ENCODE measurements around the gene RNASEH2C. TPM values are rescaled to one million over a fixed set of nuclear protein-coding genes. Genes with fewer than 3 reads are reported as not detected.
A peak's percentile ranks its signal among the peaks of the same experiment; 100 is the strongest.
"Not testable (repeated sequence)": the region's sequence is repeated elsewhere in the genome, so short reads cannot be mapped to it uniquely, and the experiment has no call there.

Gene RNASEH2C
- total RNA-seq = 100 to 1,000 TPM in 1 of 2 experiments, 10 to 100 TPM in 1; 98.4 to 105 TPM

DNA sequence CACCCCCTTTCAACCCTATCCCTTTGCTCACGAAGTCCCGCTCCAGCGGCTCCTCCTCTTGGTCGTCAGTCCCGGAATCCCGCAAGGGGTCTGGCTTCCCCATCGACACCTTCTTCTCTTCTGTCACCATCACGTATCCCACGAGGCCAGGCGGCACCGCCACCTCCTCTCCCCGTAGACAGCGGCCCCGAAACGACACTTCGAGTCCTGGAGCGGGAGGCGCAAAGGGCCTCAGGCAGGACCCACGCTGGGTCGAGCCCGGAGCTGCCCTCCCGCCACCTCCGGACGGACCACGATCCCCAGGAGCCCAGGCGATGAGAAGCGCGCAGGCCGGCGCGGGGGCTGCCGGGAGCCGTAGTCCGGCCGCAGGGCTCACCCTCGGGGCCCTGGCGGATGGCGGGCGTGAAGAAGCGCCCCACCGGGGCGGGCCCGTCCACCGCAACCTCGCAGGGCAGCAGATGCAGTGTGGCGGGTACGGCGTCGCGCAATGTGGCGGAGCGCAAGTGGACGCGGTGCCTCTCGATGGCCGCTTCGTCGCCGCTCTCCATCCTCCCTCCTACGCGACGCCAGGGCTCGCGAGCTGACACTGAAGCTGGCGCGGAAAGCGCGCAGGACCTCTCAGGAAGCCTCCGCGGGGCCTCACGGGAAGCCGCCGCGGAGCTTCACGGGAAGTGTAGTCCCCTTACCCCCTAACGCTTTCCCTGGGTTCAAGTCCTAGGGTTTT, at the start of gene RNASEH2C:
Gene RNASEH2C, minus strand, starts transcription at position 588 of the 724 bp plus-strand sequence. Its CDS starts 40 bp downstream, at position 548.
- ChIA-PET CTCF (interaction anchor here (0.7 to 2.7 kb wide), 16 partner anchors 9 to 839 kb away, joined by 3 to 30 read pairs (median 4); partner anchors contain the start of genes AP5B1, CFL1, FIBP and KAT5), POLR2A (interaction anchor here (0.5 to 1.7 kb wide), 14 partner anchors 8 to 285 kb away, joined by 3 to 13 read pairs (median 3); partner anchors contain the start of genes KAT5 and PCNX3)
- H3K4me1 Mint-ChIP-seq (ENCODE audit: low read depth) = peaks cover 24% of the 10 kb centered on the region
- peak within 1 kb of the TSS; percentile 85 for H3K27ac Mint-ChIP-seq
- intact Hi-C loops (cut with micrococcal nuclease) = loop anchor here (1.0 kb wide), 1 partner anchor 8 kb away; the partner anchor contains the start of gene KAT5
- peaks cover 34% of the 10 kb centered on the region for H3K36me3 Mint-ChIP-seq
- H3K9me3 Mint-ChIP-seq = no peaks in the 10 kb centered on the region
- no peaks in the 10 kb centered on the region for H3K27me3 Mint-ChIP-seq
- peak; percentile 89 for DNase-seq
- H3K4me3 Mint-ChIP-seq = peak within 1 kb of the TSS; percentile 98

DNA sequence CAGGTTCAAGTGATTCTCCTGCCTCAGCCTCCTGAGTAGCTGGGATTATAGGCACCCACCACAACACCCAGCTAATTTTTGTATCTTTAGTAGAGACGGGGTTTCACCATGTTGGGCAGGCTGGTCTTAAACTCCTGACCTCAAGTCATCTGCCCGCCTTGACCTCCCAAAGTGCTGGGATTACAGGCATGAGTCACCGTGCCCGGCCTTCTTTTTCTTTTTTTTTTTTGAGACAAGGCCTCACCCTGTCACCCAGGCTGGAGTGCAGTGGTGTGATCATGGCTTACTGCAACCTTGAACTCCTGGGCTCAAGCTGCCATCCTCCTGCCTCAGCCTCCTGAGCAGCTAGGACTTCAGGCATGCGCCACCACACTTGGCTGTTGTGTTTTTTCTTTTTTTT, 47.2 kb upstream of the RNASEH2C start:
- DNase-seq; POLR2A ChIA-PET; H3K27me3 Mint-ChIP-seq; H3K36me3 Mint-ChIP-seq; intact Hi-C loops (cut with micrococcal nuclease); H3K4me1 Mint-ChIP-seq (ENCODE audit: low read depth); H3K9me3 Mint-ChIP-seq; H3K27ac Mint-ChIP-seq; H3K4me3 Mint-ChIP-seq: not testable (repeated sequence)
- CTCF ChIA-PET = interaction anchor here (0.5 to 2.9 kb wide), 4 partner anchors 56 to 620 kb away, joined by 3 to 7 read pairs (median 4); partner anchors contain the start of genes CCDC85B and KAT5

DNA sequence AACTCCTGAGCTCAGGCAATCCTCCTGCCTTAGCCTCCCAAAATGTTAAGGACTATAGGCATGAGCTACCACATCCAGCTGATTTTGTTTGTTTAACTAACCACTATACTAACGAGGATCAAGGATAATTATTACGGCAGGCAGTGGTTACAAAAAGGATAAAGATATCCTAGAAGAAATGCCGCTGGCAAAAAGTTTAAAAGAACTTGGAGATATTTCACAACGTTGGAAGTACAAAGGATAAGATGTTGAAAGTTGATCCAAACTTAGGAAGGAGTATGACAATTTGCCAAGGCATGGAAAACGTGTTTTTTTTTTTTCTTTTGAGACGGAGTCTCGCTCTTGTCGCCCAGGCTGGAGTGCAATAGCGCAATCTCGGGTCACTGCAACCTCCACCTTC, 46.8 kb upstream of the RNASEH2C start:
- no peaks in the 10 kb centered on the region for H3K36me3 Mint-ChIP-seq
- DNase-seq = no peak
- no peak overlapping the region for H3K4me3 Mint-ChIP-seq
- POLR2A ChIA-PET = interaction anchor here (1.0 kb wide), 1 partner anchor 12 kb away, joined by 3 read pairs; no protein-coding TSS in a partner anchor
- H3K9me3 Mint-ChIP-seq = no peaks in the 10 kb centered on the region
- intact Hi-C loops (cut with micrococcal nuclease) = no loop called here
- H3K4me1 Mint-ChIP-seq (ENCODE audit: low read depth) = peaks cover 3% of the 10 kb centered on the region
- CTCF ChIA-PET = interaction anchor here (0.5 to 2.9 kb wide), 6 partner anchors 12 to 620 kb away, joined by 3 to 8 read pairs (median 4); partner anchors contain the start of genes CCDC85B and KAT5
- no peak overlapping the region for H3K27ac Mint-ChIP-seq
- H3K27me3 Mint-ChIP-seq = no peaks in the 10 kb centered on the region

DNA sequence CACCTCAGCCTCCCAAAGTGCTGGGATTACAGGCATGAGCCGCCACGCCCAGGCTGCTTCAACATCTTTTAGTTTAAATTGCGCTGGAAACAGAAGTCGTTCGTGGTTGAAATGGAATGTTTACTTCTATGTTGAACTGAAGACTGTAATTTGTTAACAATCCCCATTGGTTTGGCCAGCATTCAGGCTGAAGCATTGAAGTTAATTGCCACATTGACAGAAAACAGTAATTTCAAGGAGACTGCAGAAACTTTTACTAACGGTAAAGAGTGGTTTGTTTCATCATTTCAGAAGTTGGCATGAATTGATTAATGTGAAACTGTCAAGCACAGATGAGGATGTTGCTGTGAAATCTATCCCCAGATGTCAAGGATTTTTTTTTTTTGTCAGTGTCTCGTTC, 45.9 kb upstream of the RNASEH2C start:
- Mint-ChIP-seq H3K27ac (no peak overlapping the region), H3K27me3 (no peaks in the 10 kb centered on the region), H3K9me3 (no peaks in the 10 kb centered on the region), H3K4me3 (no peak overlapping the region), H3K4me1 (ENCODE audit: low read depth) (peaks cover 3% of the 10 kb centered on the region), H3K36me3 (no peaks in the 10 kb centered on the region)
- intact Hi-C loops (cut with micrococcal nuclease) = no loop called here
- no peak for DNase-seq
- ChIA-PET POLR2A (interaction anchor here (1.0 kb wide), 1 partner anchor 13 kb away, joined by 3 read pairs; no protein-coding TSS in a partner anchor), CTCF (interaction anchor here (0.9 to 2.9 kb wide), 2 partner anchors 13 to 55 kb away, joined by 7 to 8 read pairs; partner anchors contain the start of gene KAT5)

DNA sequence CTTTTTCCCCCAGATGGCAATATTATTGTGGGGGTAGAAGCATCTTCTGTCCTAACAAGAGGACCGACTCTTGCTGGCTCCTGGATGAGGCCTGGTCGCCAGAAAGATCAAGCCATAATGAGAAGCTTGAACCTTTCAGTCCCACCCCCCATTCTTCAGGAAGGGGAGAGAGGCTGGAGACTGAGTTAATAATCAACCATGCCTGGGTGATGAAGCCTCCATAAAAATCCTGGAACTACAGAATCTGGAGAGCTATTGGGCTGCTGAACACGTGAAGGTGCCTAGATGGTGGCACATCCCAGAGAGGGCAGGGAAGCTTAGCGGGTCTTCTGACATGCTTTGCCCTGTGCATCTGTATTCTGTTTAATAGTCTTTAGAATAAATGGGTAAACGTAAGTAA, 43.8 kb upstream of the RNASEH2C start:
- peaks cover 3% of the 10 kb centered on the region for H3K27me3 Mint-ChIP-seq
- CTCF ChIA-PET = interaction anchor here (1.1 to 1.2 kb wide), 2 partner anchors 15 to 16 kb away, joined by 3 to 4 read pairs; no protein-coding TSS in a partner anchor
- POLR2A ChIA-PET = no interaction called here
- DNase-seq = no peak
- intact Hi-C loops (cut with micrococcal nuclease) = no loop called here
- H3K9me3 Mint-ChIP-seq = no peaks in the 10 kb centered on the region
- H3K36me3 Mint-ChIP-seq = no peaks in the 10 kb centered on the region
- no peaks in the 10 kb centered on the region for H3K4me1 Mint-ChIP-seq (ENCODE audit: low read depth)
- H3K4me3 Mint-ChIP-seq = no peak overlapping the region
- no peak overlapping the region for H3K27ac Mint-ChIP-seq

DNA sequence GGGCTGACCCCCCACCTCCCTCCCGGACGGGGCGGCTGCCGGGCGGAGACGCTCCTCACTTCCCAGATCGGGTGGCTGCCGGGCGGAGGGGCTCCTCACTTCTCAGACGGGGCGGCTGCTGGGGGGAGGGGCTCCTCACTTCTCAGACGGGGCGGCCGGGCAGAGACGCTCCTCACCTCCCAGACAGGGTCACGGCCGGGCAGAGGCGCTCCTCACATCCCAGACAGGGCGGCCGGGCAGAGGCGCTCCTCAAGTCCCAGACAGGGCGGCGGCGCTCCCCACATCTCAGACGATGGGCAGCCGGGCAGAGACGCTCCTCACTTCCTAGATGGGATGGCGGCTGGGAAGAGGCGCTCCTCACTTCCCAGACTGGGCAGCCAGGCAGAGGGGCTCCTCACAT, 42.2 kb upstream of the RNASEH2C start:
- CTCF ChIA-PET; H3K27me3 Mint-ChIP-seq; POLR2A ChIA-PET; H3K9me3 Mint-ChIP-seq; intact Hi-C loops (cut with micrococcal nuclease); H3K27ac Mint-ChIP-seq; H3K4me3 Mint-ChIP-seq; DNase-seq; H3K4me1 Mint-ChIP-seq (ENCODE audit: low read depth); H3K36me3 Mint-ChIP-seq: not testable (repeated sequence)

DNA sequence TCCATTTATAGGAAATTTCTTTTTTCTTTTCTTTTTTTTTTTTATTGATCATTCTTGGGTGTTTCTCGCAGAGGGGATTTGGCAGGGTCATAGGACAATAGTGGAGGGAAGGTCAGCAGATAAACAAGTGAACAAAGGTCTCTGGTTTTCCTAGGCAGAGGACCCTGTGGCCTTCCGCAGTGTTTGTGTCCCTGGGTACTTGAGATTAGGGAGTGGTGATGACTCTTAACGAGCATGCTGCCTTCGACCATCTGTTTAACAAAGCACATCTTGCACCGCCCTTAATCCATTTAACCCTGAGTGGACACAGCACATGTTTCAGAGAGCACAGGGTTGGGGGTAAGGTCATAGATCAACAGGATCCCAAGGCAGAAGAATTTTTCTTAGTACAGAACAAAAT, 41.6 kb upstream of the RNASEH2C start:
- POLR2A ChIA-PET; intact Hi-C loops (cut with micrococcal nuclease); H3K36me3 Mint-ChIP-seq: not testable (repeated sequence)

DNA sequence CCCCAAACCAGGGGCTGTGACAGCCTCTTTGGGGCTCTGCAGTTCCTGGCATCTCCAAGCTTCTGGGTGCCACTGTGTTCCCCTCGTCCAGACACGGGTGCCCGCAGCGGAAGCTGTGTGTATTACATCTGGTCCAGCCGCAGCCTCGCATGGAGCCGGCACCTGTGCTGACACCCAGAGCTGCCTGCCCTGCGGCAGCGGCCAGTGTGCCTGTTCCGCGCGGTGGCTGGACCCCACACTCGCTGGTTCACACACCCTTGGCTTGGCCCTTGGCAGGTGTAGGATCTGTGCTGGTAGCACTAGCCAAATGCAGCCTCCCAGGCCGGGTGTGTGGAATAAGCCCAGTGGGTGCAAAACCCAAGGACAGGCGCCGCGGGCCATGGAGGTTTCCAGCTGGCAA, 24.5 kb upstream of the RNASEH2C start:
- ChIA-PET CTCF (interaction anchor here (0.5 to 1.2 kb wide), 5 partner anchors 8 to 140 kb away, joined by 3 to 7 read pairs (median 3); no protein-coding TSS in a partner anchor), POLR2A (no interaction called here)
- H3K36me3 Mint-ChIP-seq = no peaks in the 10 kb centered on the region
- no peaks in the 10 kb centered on the region for H3K4me1 Mint-ChIP-seq (ENCODE audit: low read depth)
- peaks cover 7% of the 10 kb centered on the region for H3K27me3 Mint-ChIP-seq
- no peak for DNase-seq
- intact Hi-C loops (cut with micrococcal nuclease) = no loop called here
- H3K27ac Mint-ChIP-seq = no peak overlapping the region
- H3K4me3 Mint-ChIP-seq = no peak overlapping the region
- no peaks in the 10 kb centered on the region for H3K9me3 Mint-ChIP-seq

More for the DNA sequence above, 41.6 kb upstream of the RNASEH2C start:
- H3K27me3 Mint-ChIP-seq = peaks cover 11% of the 10 kb centered on the region
- not testable (repeated sequence) for DNase-seq; H3K4me3 Mint-ChIP-seq; H3K4me1 Mint-ChIP-seq (ENCODE audit: low read depth); H3K27ac Mint-ChIP-seq; H3K9me3 Mint-ChIP-seq
- CTCF ChIA-PET = interaction anchor here (3.1 kb wide), 1 partner anchor 17 kb away, joined by 18 read pairs; no protein-coding TSS in a partner anchor

DNA sequence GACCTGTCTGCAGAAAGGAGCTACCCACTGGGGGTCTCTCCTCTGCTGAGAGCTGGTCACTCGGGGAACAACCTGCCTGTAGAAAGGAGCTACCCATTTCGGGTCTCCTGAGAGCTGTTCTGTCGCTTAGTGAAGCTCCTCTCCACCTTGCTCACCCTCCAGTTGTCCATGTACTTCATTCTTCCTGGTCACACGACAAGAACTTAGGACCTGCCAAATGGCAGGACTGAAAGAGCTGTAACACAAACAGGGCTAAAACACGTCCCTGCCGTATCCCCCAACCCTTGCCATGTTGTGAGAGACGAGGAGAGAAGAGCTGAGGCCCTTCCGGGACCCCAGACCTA, 24.1 kb upstream of the RNASEH2C start:
- CTCF ChIA-PET = interaction anchor here (0.5 to 1.2 kb wide), 5 partner anchors 9 to 140 kb away, joined by 3 to 7 read pairs (median 3); no protein-coding TSS in a partner anchor
- no peak overlapping the region for H3K4me3 Mint-ChIP-seq
- DNase-seq = no peak
- H3K27me3 Mint-ChIP-seq = peaks cover 7% of the 10 kb centered on the region
- POLR2A ChIA-PET = no interaction called here
- no peak overlapping the region for H3K27ac Mint-ChIP-seq
- no peaks in the 10 kb centered on the region for H3K4me1 Mint-ChIP-seq (ENCODE audit: low read depth)
- H3K9me3 Mint-ChIP-seq = no peaks in the 10 kb centered on the region
- no peaks in the 10 kb centered on the region for H3K36me3 Mint-ChIP-seq
- intact Hi-C loops (cut with micrococcal nuclease) = no loop called here

DNA sequence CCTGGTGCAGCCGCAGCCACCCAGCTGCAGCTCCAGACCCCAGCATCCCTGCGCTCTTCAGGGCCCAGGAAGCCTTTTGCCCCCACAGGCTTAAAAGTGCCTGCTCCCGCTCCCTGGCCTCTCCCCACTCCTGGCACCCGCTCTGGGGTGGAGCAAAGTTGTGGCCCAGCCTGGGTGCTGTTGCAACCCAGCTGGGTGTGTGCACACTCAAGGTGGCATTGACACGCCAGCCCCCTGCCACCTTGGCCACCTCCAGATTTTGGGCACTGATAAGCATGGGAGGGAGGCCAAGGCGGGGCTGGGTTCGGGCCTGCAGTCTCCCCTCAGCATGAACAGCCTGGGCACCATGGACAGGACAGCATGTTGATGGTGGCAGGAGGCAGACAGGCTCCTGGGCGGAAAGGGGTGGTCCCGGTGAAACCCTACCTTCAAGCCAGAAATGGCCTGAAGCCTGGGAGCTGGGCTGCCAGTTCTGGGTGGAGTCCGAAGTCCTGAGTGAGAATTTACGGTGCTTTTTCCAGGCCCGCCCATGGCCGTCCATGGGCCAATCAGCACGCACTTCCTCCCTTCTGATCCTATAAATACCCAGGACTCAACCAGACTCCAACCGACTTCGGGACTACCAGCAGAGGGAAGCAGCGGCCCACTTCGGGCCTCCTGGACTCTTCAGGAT, 23.6 kb upstream of the RNASEH2C start:
- H3K9me3 Mint-ChIP-seq = no peaks in the 10 kb centered on the region
- H3K27ac Mint-ChIP-seq = no peak overlapping the region
- no peaks in the 10 kb centered on the region for H3K36me3 Mint-ChIP-seq
- ChIA-PET CTCF (interaction anchor here (0.5 to 1.2 kb wide), 3 partner anchors 36 to 140 kb away, joined by 3 to 7 read pairs (median 4); no protein-coding TSS in a partner anchor), POLR2A (no interaction called here)
- H3K4me3 Mint-ChIP-seq = no peak overlapping the region
- peaks cover 7% of the 10 kb centered on the region for H3K27me3 Mint-ChIP-seq
- intact Hi-C loops (cut with micrococcal nuclease) = no loop called here
- H3K4me1 Mint-ChIP-seq (ENCODE audit: low read depth) = no peaks in the 10 kb centered on the region
- DNase-seq = peak; percentile 39

DNA sequence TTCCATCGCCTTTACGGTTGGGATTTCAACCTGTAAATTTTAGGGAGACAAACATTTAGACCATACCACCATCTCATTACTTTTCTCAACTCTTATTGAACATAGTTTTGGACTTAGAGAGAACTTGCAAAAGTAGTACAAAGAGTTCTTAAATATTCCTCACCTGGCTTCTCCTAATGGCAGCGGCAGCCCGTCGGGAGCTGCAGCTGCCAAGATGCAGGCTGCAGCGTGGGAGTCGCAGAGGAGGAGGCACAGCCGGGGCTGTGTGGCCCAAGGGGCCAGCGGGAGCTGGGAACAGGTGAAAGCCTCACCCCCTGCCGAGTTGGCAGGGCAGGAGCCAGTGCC, 23.1 kb upstream of the RNASEH2C start:
- ChIA-PET POLR2A (no interaction called here), CTCF (no interaction called here)
- Mint-ChIP-seq H3K27me3 (peaks cover 8% of the 10 kb centered on the region), H3K36me3 (no peaks in the 10 kb centered on the region), H3K4me1 (ENCODE audit: low read depth) (no peaks in the 10 kb centered on the region), H3K27ac (no peak overlapping the region), H3K9me3 (no peaks in the 10 kb centered on the region), H3K4me3 (no peak overlapping the region)
- DNase-seq = no peak
- intact Hi-C loops (cut with micrococcal nuclease) = no loop called here

DNA sequence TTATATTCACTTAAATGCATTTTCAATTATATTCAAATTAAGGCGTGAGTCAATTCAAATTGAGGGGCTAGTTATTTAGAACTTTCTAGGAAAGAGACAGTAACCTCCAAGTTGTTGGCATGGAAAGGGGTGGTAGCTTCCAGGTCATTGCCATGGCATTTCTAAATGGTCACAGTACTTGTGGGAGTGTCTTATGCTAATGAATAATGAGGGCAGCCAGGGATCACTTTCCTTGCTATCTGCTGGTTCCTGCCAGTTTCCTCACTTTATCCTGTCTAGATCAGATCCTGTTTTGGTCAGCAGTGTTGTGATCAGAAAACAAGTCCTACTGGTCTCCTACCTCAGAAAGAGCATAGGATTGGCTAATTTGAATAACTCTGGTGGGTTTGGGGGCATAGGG, 21.8 kb upstream of the RNASEH2C start:
- Mint-ChIP-seq H3K36me3 (no peaks in the 10 kb centered on the region), H3K27me3 (peaks cover 10% of the 10 kb centered on the region), H3K9me3 (no peaks in the 10 kb centered on the region), H3K4me1 (ENCODE audit: low read depth) (no peaks in the 10 kb centered on the region), H3K27ac (no peak overlapping the region), H3K4me3 (no peak overlapping the region)
- ChIA-PET POLR2A (no interaction called here), CTCF (interaction anchor here (0.9 kb wide), 1 partner anchor 42 kb away, joined by 3 read pairs; no protein-coding TSS in a partner anchor)
- intact Hi-C loops (cut with micrococcal nuclease) = no loop called here
- no peak for DNase-seq

Measured in activated CD4-positive, alpha-beta memory T cell treated with anti-CD3 and anti-CD28 coated beads for 36 hours (primary cell).